GM13976 (cell line): ENCODE measurements around the gene CNGB1.

Experiments
- DNase-seq: peaks from one replicate; pipeline ENCODE4 v3.0.0; 2012; ENCODE audit warnings: low spot score
- CTCF ChIP-seq: IDR thresholded peaks from 2 replicates; pipeline ENCODE4 v1.5.1; 2012; ENCODE audit warnings: borderline replicate concordance, mild to moderate bottlenecking; ENCODE audit not compliant: insufficient read depth; ENCODE audit errors: extremely low read depth, missing control alignments, control extremely low read depth
- in situ Hi-C: fragments of 300-500 bp; cut with MboI; formaldehyde crosslinking; loops from one replicate; pipeline ENCODE4 v1.12.0; 2022; ENCODE audit warnings: low sequenced_read_pairs, mixed read lengths, inconsistent platforms; ENCODE audit not compliant: unreplicated experiment

The CNGB1 gene

GRCh38 chr16:57883953-57884654 lies 86.8 kb downstream of the CNGB1 start:
- DNase-seq, result no peak
- TF ChIP-seq CTCF, result no peak
- in situ Hi-C loops, result no loop called here

- TF ChIP-seq CTCF, result no peak
- DNase-seq, result no peak
- in situ Hi-C loops, result no loop called here
Measured at GRCh38 chr16:57883480-57883879, 87.4 kb downstream of the CNGB1 start.

DNA sequence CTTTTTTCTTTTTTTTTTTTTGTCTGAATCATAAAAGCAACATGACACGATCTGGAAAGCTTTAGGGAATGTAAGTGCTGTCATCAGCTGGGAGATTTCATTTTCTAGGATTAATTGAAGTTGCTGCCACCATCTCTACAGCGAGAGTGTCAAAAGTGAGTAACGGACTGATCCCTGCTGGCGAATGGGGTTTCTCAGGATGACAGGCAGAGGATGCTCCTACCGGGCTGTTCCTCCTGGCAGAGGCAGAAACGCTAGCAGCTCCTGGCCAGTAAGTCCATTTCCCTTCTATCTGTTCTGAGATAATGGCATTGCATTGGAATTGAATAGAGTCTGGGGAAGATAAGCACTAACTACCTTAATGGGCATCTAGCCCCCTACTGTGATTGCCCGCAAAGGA lies 88.1 kb downstream of the CNGB1 start:
- TF ChIP-seq CTCF, result no peak
- no peak for DNase-seq
- in situ Hi-C loops, result no loop called here

DNA sequence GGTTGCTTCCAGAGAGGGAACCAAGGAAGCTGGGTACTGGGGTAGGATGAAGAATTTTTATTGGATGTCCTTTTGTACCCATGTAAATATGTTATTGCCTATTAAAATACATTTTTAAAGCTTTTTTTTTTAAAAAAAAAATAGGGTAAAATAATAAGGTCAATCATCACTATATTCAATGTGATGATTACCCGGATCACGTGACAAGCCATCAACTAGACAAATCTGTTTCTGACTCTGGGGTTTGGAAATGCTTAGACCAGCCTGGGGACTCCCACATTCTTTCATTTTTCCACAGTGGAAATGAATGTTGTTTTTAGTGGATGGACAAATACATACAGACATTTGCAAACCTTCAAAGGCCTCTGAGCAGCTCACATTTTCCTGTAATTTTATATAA lies 88.7 kb downstream of the CNGB1 start:
- DNase-seq, result no peak
- no peak for TF ChIP-seq CTCF
- in situ Hi-C loops, result no loop called here

- in situ Hi-C loops, result no loop called here
- TF ChIP-seq CTCF, result no peak
- DNase-seq, result no peak
Measured at GRCh38 chr16:57878586-57878985, 92.3 kb downstream of the CNGB1 start.

- in situ Hi-C loops, result no loop called here
- DNase-seq, result no peak
- TF ChIP-seq CTCF, result no peak
Measured at GRCh38 chr16:57876210-57876609, 94.7 kb downstream of the CNGB1 start.

- no peak for TF ChIP-seq CTCF
- no peak for DNase-seq
- in situ Hi-C loops, result no loop called here
Measured at GRCh38 chr16:57875347-57875746, 95.6 kb downstream of the CNGB1 start.
